Liver (tissue), 3 donors: ENCODE data around the gene PARVB.

Experiments used
- EGR1 ChIP-seq, 2 donors: IDR thresholded peaks; 2 replicates each; pipeline ENCODE4 v1.6.1; 2016 to 2018; ENCODE audit warnings: antibody characterized with exemption in 2 of 2, low read depth in 2 of 2
- FOXA1 ChIP-seq: IDR thresholded peaks from 2 replicates; pipeline ENCODE4 v1.6.1; 2016; ENCODE audit warnings: antibody characterized with exemption
- GABPA ChIP-seq, 2 donors: IDR thresholded peaks in 1 of 2; conservative IDR thresholded peaks in 1 of 2; 2 replicates each; pipeline ENCODE4 v1.6.1; 2016; ENCODE audit warnings: antibody characterized with exemption in 2 of 2, mild to moderate bottlenecking in 1 of 2, moderate library complexity in 1 of 2
- JUND ChIP-seq, 2 donors: IDR thresholded peaks; 2 replicates each; pipeline ENCODE4 v1.6.1; 2016; ENCODE audit warnings: antibody characterized with exemption in 2 of 2
- RAD21 ChIP-seq, 2 donors: IDR thresholded peaks; 2 replicates each; pipeline ENCODE4 v1.6.1; 2016; ENCODE audit warnings: antibody characterized with exemption in 2 of 2, mild to moderate bottlenecking in 2 of 2
- SP1 ChIP-seq: IDR thresholded peaks from 2 replicates; pipeline ENCODE4 v1.6.1; 2018; ENCODE audit warnings: antibody characterized with exemption, mild to moderate bottlenecking
- TF ChIP-seq, protein P1 (sequence below): fragments of 150-350 bp; IDR thresholded peaks from 2 replicates; pipeline ENCODE4 v1.5.1; 2017; ENCODE audit warnings: improper control_type of control experiment, low read depth, low read length; ENCODE audit not compliant: missing input control
- TF ChIP-seq, protein P2 (sequence below): IDR thresholded peaks from 2 replicates; pipeline ENCODE4 v1.6.1; 2016; ENCODE audit warnings: antibody characterized with exemption
- TF ChIP-seq, protein P3 (sequence below): IDR thresholded peaks from 2 replicates; pipeline ENCODE4 v1.6.1; 2016; ENCODE audit warnings: antibody characterized with exemption, mild to moderate bottlenecking
- TF ChIP-seq, protein P4 (sequence below): IDR thresholded peaks from 2 replicates; pipeline ENCODE4 v1.6.1; 2016; ENCODE audit warnings: antibody characterized with exemption
- TF ChIP-seq, protein P5 (sequence below): IDR thresholded peaks from 2 replicates; pipeline ENCODE4 v1.6.1; 2016; ENCODE audit warnings: antibody characterized with exemption
- donor health status: healthy.
- donor health status: healthy.

DNA sequence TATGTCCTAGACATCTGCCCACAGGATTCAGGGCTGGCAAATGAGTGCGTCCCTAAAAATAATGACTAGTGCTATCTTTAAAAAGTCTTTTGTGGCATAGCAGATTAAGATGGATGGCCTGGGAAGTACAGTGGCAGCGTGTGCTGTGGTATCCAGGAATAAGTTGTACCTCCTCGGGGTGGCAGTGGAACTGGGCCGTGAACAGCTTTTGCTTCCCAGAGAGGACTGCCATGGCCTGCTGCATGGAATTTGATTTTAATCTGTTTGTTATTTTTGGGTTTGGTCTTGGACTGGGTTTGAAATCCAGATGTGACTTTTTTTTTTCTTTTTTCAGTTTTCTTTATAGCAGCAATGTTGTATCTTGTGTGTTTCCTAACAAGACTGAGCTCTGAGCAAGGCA is 85.3 kb downstream of the PARVB start:
- TF ChIP-seq RAD21 (IDR thresholded peaks at IDR 0.05) = no peak
- TF ChIP-seq, protein P1, sequence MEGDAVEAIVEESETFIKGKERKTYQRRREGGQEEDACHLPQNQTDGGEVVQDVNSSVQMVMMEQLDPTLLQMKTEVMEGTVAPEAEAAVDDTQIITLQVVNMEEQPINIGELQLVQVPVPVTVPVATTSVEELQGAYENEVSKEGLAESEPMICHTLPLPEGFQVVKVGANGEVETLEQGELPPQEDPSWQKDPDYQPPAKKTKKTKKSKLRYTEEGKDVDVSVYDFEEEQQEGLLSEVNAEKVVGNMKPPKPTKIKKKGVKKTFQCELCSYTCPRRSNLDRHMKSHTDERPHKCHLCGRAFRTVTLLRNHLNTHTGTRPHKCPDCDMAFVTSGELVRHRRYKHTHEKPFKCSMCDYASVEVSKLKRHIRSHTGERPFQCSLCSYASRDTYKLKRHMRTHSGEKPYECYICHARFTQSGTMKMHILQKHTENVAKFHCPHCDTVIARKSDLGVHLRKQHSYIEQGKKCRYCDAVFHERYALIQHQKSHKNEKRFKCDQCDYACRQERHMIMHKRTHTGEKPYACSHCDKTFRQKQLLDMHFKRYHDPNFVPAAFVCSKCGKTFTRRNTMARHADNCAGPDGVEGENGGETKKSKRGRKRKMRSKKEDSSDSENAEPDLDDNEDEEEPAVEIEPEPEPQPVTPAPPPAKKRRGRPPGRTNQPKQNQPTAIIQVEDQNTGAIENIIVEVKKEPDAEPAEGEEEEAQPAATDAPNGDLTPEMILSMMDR = no peak
- TF ChIP-seq, protein P2, sequence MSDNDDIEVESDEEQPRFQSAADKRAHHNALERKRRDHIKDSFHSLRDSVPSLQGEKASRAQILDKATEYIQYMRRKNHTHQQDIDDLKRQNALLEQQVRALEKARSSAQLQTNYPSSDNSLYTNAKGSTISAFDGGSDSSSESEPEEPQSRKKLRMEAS = no peak
- TF ChIP-seq EGR1 (IDR thresholded peaks at IDR 0.05; ENCODE audit: low read depth in 2 of 2) = no peak
- no peak for TF ChIP-seq JUND (IDR thresholded peaks at IDR 0.05)
- no peak for TF ChIP-seq SP1
- TF ChIP-seq, protein P3, sequence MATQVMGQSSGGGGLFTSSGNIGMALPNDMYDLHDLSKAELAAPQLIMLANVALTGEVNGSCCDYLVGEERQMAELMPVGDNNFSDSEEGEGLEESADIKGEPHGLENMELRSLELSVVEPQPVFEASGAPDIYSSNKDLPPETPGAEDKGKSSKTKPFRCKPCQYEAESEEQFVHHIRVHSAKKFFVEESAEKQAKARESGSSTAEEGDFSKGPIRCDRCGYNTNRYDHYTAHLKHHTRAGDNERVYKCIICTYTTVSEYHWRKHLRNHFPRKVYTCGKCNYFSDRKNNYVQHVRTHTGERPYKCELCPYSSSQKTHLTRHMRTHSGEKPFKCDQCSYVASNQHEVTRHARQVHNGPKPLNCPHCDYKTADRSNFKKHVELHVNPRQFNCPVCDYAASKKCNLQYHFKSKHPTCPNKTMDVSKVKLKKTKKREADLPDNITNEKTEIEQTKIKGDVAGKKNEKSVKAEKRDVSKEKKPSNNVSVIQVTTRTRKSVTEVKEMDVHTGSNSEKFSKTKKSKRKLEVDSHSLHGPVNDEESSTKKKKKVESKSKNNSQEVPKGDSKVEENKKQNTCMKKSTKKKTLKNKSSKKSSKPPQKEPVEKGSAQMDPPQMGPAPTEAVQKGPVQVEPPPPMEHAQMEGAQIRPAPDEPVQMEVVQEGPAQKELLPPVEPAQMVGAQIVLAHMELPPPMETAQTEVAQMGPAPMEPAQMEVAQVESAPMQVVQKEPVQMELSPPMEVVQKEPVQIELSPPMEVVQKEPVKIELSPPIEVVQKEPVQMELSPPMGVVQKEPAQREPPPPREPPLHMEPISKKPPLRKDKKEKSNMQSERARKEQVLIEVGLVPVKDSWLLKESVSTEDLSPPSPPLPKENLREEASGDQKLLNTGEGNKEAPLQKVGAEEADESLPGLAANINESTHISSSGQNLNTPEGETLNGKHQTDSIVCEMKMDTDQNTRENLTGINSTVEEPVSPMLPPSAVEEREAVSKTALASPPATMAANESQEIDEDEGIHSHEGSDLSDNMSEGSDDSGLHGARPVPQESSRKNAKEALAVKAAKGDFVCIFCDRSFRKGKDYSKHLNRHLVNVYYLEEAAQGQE = no peak
- TF ChIP-seq GABPA (IDR thresholded peaks at IDR 0.05 in 1 of 2, conservative IDR thresholded peaks at IDR 0.05 in 1 of 2) = no peak
- TF ChIP-seq, protein P4, sequence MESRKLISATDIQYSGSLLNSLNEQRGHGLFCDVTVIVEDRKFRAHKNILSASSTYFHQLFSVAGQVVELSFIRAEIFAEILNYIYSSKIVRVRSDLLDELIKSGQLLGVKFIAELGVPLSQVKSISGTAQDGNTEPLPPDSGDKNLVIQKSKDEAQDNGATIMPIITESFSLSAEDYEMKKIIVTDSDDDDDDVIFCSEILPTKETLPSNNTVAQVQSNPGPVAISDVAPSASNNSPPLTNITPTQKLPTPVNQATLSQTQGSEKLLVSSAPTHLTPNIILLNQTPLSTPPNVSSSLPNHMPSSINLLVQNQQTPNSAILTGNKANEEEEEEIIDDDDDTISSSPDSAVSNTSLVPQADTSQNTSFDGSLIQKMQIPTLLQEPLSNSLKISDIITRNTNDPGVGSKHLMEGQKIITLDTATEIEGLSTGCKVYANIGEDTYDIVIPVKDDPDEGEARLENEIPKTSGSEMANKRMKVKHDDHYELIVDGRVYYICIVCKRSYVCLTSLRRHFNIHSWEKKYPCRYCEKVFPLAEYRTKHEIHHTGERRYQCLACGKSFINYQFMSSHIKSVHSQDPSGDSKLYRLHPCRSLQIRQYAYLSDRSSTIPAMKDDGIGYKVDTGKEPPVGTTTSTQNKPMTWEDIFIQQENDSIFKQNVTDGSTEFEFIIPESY = no peak
- no peak for TF ChIP-seq FOXA1
- TF ChIP-seq, protein P5, sequence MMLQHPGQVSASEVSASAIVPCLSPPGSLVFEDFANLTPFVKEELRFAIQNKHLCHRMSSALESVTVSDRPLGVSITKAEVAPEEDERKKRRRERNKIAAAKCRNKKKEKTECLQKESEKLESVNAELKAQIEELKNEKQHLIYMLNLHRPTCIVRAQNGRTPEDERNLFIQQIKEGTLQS = no peak
